Liver (tissue), 3 donors: Measurements from ENCODE around the gene CUZD1.
"Not testable (repeated sequence)": the region's sequence is repeated elsewhere in the genome, so short reads cannot be mapped to it uniquely, and the experiment has no call there.

ENCODE experiments used
- CTCF ChIP-seq: fragments of 150-350 bp; IDR thresholded peaks from 2 replicates; pipeline ENCODE4 v1.5.1; 2017; ENCODE audit warnings: improper control_type of control experiment, low read depth, low read length; ENCODE audit not compliant: missing input control
- FOXA1 ChIP-seq: IDR thresholded peaks from 2 replicates; pipeline ENCODE4 v1.6.1; 2016; ENCODE audit warnings: antibody characterized with exemption
- GABPA ChIP-seq, 2 donors: IDR thresholded peaks in 1 of 2; conservative IDR thresholded peaks in 1 of 2; 2 replicates each; pipeline ENCODE4 v1.6.1; 2016; ENCODE audit warnings: antibody characterized with exemption in 2 of 2, mild to moderate bottlenecking in 1 of 2, moderate library complexity in 1 of 2
- MAX ChIP-seq: IDR thresholded peaks from 2 replicates; pipeline ENCODE4 v1.6.1; 2016; ENCODE audit warnings: antibody characterized with exemption
- RAD21 ChIP-seq, 2 donors: IDR thresholded peaks; 2 replicates each; pipeline ENCODE4 v1.6.1; 2016; ENCODE audit warnings: antibody characterized with exemption in 2 of 2, mild to moderate bottlenecking in 2 of 2
- REST ChIP-seq: IDR thresholded peaks from 2 replicates; pipeline ENCODE4 v1.6.1; 2016; ENCODE audit warnings: antibody characterized with exemption, mild to moderate bottlenecking
- RXRA ChIP-seq, 2 donors: IDR thresholded peaks; 2 replicates each; pipeline ENCODE4 v1.6.1; 2017 to 2018; ENCODE audit warnings: antibody characterized with exemption in 2 of 2, mild to moderate bottlenecking in 1 of 2
- TAF1 ChIP-seq: conservative IDR thresholded peaks from 2 replicates; pipeline ENCODE4 v1.6.1; 2016; ENCODE audit warnings: antibody characterized with exemption, mild to moderate bottlenecking
- ZBTB33 ChIP-seq: IDR thresholded peaks from 2 replicates; pipeline ENCODE4 v1.6.1; 2016; ENCODE audit warnings: antibody characterized with exemption
- TF ChIP-seq, protein P1 (sequence below): IDR thresholded peaks from 2 replicates; pipeline ENCODE4 v1.6.1; 2016; ENCODE audit warnings: antibody characterized with exemption
- donor health status: healthy.
- donor health status: healthy.

- not testable (repeated sequence) for TF ChIP-seq CTCF; REST; GABPA (IDR thresholded peaks at IDR 0.05 in 1 of 2, conservative IDR thresholded peaks at IDR 0.05 in 1 of 2); RAD21 (IDR thresholded peaks at IDR 0.05); MAX; TAF1; FOXA1; RXRA (IDR thresholded peaks at IDR 0.05); ZBTB33
- TF ChIP-seq, protein P1, sequence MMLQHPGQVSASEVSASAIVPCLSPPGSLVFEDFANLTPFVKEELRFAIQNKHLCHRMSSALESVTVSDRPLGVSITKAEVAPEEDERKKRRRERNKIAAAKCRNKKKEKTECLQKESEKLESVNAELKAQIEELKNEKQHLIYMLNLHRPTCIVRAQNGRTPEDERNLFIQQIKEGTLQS, result not testable (repeated sequence)
Measured at GRCh38 chr10:122858042-122858441, 12.4 kb upstream of the CUZD1 start.
